Stimulated activated CD8-positive, alpha-beta memory T cell treated with anti-CD3 and anti-CD28 coated beads, Interleukin-7, amount 100 ng/mL, for 48 hours (primary cell): ENCODE data around the gene MYEOV.

Experiments used
- DNase-seq, 2 donors: peaks; one replicate each; pipeline ENCODE4 v3.0.0-alpha.2; 2020; ENCODE audit warnings: low read depth in 1 of 2; ENCODE audit errors: extremely low read depth in 1 of 2

Gene MYEOV

DNA sequence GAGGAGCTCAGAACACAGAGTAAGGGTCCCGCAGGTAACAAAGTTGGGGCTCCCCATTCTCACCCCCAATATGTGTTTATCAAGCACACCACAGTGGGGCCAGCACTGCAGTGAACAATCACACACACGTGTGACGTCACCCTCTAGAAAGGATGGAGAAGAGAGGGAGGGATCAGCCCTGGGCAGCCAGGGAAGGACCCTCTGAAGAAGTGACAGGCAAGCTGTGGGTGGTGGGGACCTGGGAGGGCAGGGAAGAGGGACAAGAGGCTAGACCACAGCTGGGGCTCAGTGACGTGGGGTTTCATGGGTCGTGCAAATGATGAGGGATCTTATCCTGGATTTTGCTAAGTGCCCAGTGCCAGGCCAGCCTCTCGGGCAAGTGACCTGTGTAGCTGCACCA is 28.7 kb upstream of the MYEOV start:
- no peak for DNase-seq

GRCh38 chr11:69265911-69266510 is 27.9 kb upstream of the MYEOV start:
- DNase-seq, result no peak

- no peak for DNase-seq
Measured at GRCh38 chr11:69267395-69267805, 26.6 kb upstream of the MYEOV start.

DNA sequence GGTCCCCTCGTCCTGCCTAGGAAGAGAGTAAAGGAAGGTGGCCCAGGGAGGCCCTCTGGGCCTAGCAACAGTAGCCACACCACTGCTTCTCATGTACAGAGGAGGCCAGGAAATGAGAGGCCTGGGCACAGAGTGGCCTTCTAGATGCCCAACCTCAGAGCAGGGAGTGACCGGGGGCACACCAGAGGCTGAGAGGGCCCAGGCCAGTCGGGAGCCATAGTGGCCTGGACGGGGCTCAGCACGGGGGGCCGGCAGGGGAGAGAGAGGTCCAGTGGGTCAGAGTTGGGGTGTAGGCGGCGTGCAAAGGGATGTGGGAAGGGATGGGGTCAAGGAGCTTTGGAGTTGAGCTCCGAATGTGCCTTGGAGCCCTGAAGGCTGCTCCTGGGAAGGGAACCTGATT is 25.0 kb upstream of the MYEOV start:
- no peak for DNase-seq

- no peak for DNase-seq
Measured at GRCh38 chr11:69269388-69269787, 24.6 kb upstream of the MYEOV start.

DNA sequence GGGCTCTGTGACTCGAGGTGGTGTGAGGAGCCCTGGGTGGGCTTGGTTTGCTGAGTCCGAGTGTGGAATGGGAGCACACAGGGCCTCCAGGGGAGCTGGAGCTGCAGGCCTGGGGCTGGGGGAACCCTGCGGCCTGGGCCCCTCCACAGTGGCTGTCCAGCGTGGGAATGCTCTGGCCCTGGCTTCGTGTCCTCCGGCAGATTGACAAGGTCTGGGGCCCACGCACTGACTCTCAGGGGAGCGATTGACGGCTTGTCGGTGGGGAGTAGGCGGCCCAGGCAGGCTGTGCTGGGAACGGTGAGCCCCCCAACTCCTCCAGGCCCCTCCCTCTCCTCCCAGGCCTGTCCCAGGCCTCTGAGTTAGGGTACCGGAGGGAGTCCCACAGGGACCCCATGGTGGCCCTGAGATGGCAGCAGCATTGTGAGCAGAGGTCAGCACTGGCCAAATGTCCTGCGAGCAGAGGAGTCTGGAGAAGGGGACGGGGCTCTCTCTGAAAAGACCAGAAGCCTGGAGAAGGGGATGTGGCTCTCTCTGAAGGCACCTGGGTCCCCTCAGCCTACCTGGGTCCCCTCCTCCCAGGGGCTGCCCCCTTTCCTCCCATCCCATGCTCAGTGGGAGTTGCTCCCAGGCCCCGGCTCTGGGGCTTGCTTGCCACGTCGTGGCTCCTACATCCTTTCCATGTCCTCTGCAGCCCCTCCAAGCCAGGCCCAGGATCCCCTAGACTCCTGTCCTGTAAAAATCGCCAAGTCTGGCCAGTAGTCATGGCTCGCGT is 23.8 kb upstream of the MYEOV start:
- DNase-seq, result no peak

GRCh38 chr11:69270941-69271340 is 23.0 kb upstream of the MYEOV start:
- DNase-seq, result no peak

DNA sequence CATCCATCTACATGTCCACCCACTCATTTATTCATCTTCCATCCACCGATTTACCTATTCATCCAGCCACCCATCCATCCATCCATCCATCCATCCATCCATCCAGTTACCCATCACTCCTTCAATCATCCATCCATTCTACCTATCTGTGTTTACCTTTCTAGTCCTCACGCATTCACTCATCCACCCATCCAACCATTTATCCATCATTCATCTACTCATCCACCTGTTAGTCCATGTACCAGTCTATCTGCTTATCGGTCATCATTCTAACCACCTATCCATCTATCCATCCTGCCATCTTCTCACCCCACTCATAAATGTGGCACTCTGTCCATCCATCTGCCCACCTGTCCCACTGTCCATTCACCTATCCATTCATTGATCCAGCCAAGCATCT is 21.9 kb upstream of the MYEOV start:
- DNase-seq, result no peak

GRCh38 chr11:69272831-69273485 is 21.0 kb upstream of the MYEOV start:
- no peak for DNase-seq

- no peak for DNase-seq
Measured at GRCh38 chr11:69273571-69273970, 20.4 kb upstream of the MYEOV start.

DNA sequence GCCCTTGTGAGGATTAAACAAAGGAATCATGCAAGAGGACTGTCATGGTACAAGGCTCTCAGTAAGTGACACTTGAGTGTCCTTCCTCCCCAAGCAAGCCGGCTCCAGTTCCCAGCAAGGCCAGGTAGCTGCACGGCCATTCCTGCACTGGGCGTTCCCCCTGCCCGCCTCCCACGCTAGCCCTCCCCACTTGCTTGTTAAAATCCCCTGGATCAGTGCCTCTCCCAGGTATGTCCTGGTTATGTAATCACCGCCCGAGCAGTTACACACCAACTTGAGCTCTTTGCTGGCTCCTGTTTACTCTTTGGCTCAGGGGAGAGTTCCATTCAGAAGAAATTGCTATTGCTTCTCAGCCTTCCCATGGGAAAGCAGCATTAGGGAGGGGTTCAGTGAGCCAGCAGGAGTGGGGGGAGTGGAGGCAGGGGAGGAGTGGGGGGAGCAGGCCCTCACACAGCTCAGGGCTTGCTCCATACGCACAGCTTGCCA is 19.4 kb upstream of the MYEOV start:
- DNase-seq, result no peak

DNA sequence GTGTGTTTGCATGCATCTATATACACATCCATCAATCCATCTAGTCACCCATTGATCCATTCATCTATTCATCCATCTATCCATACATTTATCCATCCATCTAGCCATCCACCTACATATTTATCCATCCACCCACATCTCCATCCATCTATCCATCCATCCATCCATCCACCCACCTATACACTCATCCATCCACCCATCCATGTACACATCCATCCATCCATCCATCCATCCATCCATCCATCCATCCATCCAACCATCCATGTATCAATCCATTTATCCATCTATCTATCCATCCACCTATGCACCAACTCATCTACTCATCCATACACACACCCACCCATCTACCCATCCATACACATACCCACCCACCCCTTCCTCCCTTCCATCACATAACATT is 18.8 kb upstream of the MYEOV start:
- DNase-seq, result no peak

GRCh38 chr11:69276165-69276564 is 17.8 kb upstream of the MYEOV start:
- DNase-seq, result no peak

- no peak for DNase-seq
Measured at GRCh38 chr11:69277074-69277809, 16.7 kb upstream of the MYEOV start.

DNA sequence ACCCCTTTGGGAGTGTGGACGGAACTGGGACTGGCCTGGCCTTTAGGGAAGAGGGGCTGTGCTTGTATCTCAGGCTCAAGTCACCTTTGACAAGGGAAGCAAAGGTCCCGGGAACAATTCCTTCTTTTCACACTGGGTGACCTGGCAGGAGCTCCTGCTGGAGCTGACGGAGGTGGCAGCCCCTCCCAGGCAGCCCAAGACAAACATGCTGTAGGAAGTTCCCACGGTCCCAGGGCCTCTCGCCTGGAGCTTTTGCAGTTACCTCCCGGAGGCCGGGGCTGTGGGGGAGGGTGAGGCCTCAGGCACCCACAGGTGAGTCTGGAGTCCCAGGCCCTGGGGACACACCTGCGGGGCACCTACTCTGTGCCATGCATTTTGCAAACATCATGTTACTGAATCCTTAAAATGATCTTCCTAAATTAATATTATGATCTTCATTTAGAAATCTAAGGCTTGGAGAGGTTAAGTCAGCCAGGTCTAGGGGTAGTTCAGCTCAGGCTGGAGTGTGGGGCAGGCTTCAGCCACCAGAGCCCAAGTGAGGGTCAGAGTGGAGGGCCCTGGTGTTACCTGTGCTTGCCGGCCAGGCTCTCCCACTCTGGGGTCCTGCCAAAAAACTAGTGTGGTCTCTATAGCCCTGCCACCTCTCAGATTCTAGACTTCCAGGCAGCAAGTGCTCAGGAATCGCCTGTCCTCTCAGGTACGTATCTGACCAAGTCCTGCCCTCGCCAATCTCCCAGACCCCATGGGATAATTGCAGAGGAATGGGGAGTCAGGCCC is 15.7 kb upstream of the MYEOV start:
- no peak for DNase-seq

- no peak for DNase-seq
Measured at GRCh38 chr11:69280451-69280850, 13.5 kb upstream of the MYEOV start.

DNA sequence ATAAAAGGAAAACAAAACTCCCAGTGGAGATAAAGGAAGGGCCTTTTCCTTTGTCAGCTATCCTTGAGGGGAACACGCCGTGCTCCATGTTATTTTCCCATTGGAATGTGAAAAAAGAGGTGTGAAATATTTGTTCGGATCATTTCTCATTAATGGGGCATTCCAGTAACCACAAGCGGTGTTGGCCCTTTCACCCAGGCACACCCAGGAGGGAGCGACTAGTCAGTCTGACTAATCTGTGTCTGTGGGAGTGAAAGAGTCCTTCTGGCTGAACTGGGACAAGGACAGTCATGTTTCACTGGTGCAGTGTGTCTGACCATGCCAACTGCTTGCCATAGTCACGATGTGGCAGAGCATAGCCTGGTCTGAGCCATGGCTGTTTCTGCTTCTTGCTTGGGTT is 13.0 kb upstream of the MYEOV start:
- no peak for DNase-seq

GRCh38 chr11:69283446-69283845 is 10.5 kb upstream of the MYEOV start:
- no peak for DNase-seq

GRCh38 chr11:69284081-69284511 is 9.9 kb upstream of the MYEOV start:
- no peak for DNase-seq

DNA sequence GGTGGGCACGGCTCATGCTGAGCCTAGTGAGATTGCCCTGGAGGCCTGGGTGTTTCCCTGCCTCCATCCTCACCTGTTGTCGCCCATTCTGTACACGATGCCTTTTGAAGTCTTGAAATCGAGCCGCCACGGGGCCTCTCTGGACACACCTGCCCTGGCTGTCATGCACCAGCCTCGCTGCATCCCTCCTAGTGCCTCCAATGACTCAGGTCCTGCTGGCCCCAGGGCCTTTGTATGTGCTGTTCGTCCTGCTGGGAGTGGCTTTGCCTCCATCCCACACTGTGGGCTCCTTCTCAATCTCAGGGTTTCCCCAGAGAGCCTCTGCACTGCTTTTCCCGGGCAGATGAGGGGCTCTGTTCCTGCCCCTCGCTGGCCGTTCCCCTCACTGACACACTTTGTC is 8.9 kb upstream of the MYEOV start:
- no peak for DNase-seq

DNA sequence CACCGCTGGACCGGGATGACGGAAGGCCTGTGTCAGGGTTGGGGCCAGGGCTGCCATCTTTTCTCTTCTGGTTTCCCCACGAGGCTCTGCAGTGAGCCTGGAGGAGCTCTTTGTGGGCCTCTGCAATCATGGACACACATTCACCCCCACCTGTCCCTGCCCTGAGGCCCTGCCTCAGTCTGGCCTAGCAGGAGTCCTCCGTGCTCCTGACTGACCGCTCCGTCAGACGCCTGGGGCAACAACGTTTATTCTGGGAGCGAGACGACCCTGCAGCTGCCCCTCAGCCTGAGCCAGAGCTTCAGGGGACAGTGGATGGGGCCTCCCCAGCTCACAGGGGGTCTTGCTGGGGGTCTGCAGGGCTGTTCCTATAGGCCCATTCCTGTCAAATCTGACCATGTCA is 8.2 kb upstream of the MYEOV start:
- no peak for DNase-seq
